Activated T-cell treated with anti-CD3 and anti-CD28 coated beads for 48 hours (primary cell): ENCODE data around the gene FOXJ1.

ENCODE experiments used
- DNase-seq: peaks from one replicate; pipeline ENCODE4 v3.0.0-alpha.2; 2020; ENCODE audit warnings: low read depth

The FOXJ1 gene

GRCh38 chr17:76123749-76124581, 17.1 kb downstream of the FOXJ1 start:
- DNase-seq, result no peak

- DNase-seq, result no peak
Observed at GRCh38 chr17:76123191-76123499, 17.9 kb downstream of the FOXJ1 start.

GRCh38 chr17:76122431-76123190, 18.4 kb downstream of the FOXJ1 start:
- DNase-seq, result no peak

- no peak for DNase-seq
Observed at GRCh38 chr17:76121932-76122430, 19.1 kb downstream of the FOXJ1 start.

GRCh38 chr17:76120658-76121008, 20.4 kb downstream of the FOXJ1 start:
- DNase-seq, result no peak

- no peak for DNase-seq
Observed at GRCh38 chr17:76119409-76120371, 21.4 kb downstream of the FOXJ1 start.

- DNase-seq, result no peak
Observed at GRCh38 chr17:76115138-76115754, 25.8 kb downstream of the FOXJ1 start.

- DNase-seq, result no peak
Observed at GRCh38 chr17:76111956-76112355, 29.1 kb downstream of the FOXJ1 start.

- DNase-seq, result no peak
Observed at GRCh38 chr17:76107509-76107908, 33.5 kb downstream of the FOXJ1 start.

GRCh38 chr17:76106703-76107102, 34.3 kb downstream of the FOXJ1 start:
- no peak for DNase-seq

- DNase-seq, result no peak
Observed at GRCh38 chr17:76104896-76105231, 36.2 kb downstream of the FOXJ1 start.

- no peak for DNase-seq
Observed at GRCh38 chr17:76104140-76104895, 36.7 kb downstream of the FOXJ1 start.

GRCh38 chr17:76103274-76104139, 37.5 kb downstream of the FOXJ1 start, which contains the start of gene EXOC7:
Gene EXOC7, minus strand, starts transcription at chr17:76103787. Its CDS starts 95 bp downstream, at chr17:76103692.
- DNase-seq, result peak; percentile 94

- DNase-seq, result no peak
Observed at GRCh38 chr17:76102944-76103273, 38.1 kb downstream of the FOXJ1 start.

- no peak for DNase-seq
Observed at GRCh38 chr17:76097716-76098295, 43.2 kb downstream of the FOXJ1 start.

- no peak for DNase-seq
Observed at GRCh38 chr17:76095943-76096342, 45.1 kb downstream of the FOXJ1 start.

- no peak for DNase-seq
Observed at GRCh38 chr17:76094046-76094445, 47.0 kb downstream of the FOXJ1 start.

GRCh38 chr17:76092526-76093413, 48.3 kb downstream of the FOXJ1 start:
- no peak for DNase-seq
